Right renal cortex interstitium (tissue), 3 donors: ENCODE measurements around the gene RAB3C. TPM values are rescaled to one million over a fixed set of nuclear protein-coding genes. Genes with fewer than 3 reads are reported as not detected.

ENCODE experiments used
- DNase-seq, 3 donors: peaks; one replicate each; pipeline ENCODE4 v3.0.0-alpha.2; 2013; ENCODE audit warnings: low read depth in 3 of 3, low spot score in 2 of 3
- polyA plus RNA-seq, 3 donors: library from polyadenylated mRNA; unstranded; fragments of 120-200 nt; gene quantifications; one replicate each; pipeline ENCODE4 v1.2.1, GENCODE V29; 2013; ENCODE audit not compliant: insufficient read length in 3 of 3

RAB3C gene
- polyA plus RNA-seq, 3 donors = 1.9 to 4.8 (median 2.2) TPM

DNA sequence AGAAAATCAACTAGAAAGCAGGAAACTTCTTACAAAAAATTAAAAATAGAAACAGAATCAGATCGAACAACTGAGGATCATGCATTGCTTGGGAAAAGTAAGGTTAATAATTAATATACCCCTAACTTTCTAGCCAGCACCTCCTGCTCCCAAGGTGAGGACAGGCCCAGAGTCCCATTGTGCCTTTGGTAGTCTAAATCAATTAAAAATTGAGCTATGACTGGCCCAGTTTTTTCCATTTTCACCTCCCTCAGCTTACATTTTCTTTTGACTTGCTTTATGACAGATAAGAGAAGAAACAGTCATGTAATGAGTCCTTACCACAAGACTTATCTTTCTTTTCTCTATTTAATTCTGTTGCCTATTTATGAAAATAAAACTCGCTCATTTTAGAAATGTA lies 182.2 kb downstream of the RAB3C start:
- no peak for DNase-seq

DNA sequence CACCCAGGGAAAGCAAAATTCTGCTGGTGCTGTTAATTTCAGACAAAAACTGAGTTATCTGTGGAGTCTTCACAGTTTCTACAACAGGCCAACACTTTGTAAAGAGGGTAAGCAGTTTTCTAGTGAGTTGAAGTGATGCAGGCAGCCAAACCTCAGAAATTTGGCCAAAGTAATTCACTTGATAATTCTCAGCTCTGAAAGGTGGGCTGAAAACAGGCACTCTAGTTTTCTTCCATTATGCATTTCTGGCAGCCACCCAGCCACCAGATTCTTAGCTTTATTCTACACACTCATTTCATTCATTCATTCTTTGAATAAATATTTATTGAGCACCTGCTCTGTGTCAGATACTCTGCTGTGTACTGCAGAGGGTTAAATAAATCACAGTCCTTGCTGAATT lies 184.2 kb downstream of the RAB3C start:
- DNase-seq = no peak

GRCh38 chr5:58770136-58770535 lies 187.3 kb downstream of the RAB3C start:
- DNase-seq = no peak

GRCh38 chr5:58771796-58772195 lies 188.9 kb downstream of the RAB3C start:
- DNase-seq = no peak

GRCh38 chr5:58773744-58774441 lies 191.0 kb downstream of the RAB3C start:
- DNase-seq = no peak

DNA sequence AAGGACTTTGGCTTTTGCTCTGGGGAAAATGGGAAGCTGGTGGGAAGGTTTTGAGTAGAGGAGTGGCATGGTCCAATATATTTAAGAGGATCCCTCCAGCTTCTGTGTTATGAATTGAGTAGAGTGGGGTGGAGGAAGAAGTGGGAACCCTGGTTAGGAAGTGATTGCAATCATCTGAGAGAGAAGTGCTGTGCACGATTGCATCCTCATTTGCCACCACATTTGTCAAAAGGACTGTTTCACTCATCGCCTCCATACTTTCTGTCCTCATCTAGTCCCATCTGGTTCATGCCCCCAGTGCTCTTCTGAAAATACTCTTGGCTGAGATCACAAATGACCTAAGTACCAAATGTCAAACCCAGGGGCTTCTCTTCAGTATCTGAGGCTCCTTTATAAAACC lies 192.1 kb downstream of the RAB3C start:
- DNase-seq = no peak

DNA sequence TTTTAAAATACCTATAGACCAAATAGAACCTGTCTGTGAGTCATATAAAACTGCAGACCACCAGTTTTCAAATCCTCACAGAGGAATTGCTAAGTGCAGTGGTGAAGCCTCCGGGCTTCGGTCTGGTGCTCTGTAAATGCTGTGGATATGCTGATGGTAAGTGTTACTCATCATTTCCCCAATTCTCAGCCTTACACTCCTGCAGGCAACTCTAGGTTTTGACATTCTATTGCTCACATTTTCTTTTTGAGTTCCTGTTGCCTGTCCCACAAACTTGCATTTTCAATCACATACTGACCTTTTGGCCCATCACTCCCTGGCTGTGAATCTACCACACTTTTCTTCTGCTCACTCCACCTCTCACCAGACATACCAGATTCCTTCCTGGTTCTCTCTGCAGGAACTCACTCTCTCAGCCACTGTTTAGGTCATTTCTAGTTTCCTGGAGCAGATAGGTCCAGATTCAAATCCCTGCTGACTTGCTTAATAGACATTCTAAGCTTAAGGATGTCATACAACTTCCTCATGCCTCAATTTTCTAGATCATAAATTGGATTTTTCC lies 192.9 kb downstream of the RAB3C start:
- DNase-seq = no peak

GRCh38 chr5:58776559-58776958 lies 193.7 kb downstream of the RAB3C start:
- DNase-seq = no peak

GRCh38 chr5:58778888-58779287 lies 196.0 kb downstream of the RAB3C start:
- no peak for DNase-seq

DNA sequence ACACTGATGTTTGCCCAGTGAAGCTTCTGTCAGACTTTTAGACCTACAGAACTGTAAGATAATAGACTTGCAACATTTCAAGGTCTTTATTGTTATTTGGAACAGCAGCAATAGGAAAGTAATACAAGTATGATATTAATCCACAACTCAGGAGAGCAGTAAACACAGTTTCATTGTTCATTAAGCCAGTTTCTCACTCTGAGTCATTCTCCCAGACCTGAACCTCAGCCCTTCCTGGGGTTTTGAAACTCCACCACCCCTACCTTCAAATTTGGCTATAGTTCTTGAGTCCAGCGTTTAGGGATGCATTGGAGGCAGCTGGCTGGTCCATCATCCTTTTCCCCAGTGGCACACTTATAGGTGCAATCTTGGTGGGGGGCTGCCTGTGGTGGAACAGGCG lies 203.2 kb downstream of the RAB3C start:
- no peak for DNase-seq

DNA sequence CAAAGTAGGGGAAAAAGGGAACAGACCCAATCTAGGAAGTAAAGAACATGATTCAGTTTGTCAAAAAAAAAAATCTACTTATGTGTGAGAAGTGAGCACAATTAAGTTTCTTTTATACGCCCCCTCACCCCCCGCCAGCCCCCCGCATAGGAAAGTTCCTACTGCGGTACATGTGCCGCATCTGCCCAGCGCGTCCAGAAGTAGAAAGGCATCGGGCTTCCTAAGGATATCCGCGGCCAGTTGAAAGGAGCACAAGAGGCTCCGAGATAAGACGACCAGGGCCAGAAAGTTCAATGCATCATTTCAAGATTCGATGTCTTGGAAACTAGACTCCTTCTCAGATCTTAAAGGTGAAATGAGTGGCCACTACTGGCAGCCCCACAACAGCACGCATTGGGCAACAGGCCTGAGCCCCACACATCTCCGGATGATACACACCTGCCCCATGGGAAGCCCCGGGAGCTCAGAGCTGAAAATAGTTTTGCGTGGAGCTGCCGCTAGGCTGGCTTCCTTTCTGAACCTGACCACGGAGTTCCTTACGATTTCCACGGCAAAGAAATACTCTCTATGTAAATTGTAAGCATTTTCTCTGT lies 203.9 kb downstream of the RAB3C start:
- DNase-seq = no peak

GRCh38 chr5:58787987-58788386 lies 205.1 kb downstream of the RAB3C start:
- DNase-seq = no peak

- no peak for DNase-seq
Observed at GRCh38 chr5:58793888-58794657, 211.2 kb downstream of the RAB3C start.

GRCh38 chr5:58794875-58795274 lies 212.0 kb downstream of the RAB3C start:
- DNase-seq = no peak

DNA sequence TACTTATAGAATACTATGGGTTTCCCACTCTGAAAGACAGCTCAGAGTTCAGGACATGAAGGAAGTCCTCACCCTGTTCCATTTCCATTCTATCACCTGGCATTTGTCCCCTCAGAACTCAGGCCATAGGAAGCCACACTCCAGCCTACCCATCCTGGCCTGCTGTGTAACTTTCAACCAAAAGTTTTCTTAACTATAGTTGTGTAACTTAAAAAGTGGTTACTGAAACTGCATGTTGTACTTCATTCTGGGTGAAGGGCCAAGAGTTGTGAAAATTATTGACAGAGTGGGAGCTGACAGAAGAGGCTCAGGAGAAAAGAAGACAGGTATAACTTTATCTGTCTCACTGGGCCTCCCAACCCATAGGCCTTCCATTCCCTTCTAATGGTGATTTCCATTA lies 212.5 kb downstream of the RAB3C start:
- DNase-seq = no peak

DNA sequence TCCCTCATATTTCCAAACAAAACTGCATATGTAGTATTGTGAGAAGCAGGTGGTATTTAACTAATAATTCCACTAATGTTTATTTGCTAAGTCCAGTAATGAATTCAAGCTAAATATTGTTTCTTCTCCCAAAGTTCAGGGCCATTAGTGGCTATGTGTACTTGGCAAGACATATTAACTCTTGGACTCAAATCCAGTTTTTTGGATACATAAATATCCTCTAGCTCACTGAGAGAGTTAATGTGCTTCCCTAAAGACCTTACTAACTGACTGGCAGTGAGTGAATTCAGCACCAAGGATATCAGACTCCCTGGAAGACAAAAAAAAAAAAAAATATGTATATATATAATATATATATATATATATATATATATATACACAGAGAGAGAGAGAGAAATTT lies 214.1 kb downstream of the RAB3C start:
- no peak for DNase-seq

DNA sequence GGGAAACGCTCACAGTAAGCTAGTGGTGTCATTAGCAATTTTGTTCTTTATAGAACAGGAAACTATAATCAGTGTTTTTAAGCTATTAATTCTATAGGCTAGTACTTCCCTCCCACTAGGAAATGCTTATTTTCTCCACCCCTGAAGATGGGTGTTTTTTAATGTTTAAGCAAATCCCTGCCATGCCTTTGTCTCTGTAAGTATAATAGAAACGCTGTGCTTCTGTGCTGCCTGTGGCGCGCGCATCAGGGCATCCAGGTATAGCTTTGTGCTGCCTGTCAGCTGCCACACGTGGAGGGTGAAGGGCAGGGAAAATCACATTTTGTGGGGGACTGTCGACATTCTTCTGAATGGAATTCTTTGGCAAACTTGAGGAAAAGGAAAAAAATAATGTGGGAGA lies 217.5 kb downstream of the RAB3C start:
- DNase-seq = no peak

- DNase-seq = no peak
Observed at GRCh38 chr5:58800861-58801540, 218.1 kb downstream of the RAB3C start.

GRCh38 chr5:58803056-58803455 lies 220.2 kb downstream of the RAB3C start:
- no peak for DNase-seq

GRCh38 chr5:58804291-58804690 lies 221.4 kb downstream of the RAB3C start:
- DNase-seq = no peak

DNA sequence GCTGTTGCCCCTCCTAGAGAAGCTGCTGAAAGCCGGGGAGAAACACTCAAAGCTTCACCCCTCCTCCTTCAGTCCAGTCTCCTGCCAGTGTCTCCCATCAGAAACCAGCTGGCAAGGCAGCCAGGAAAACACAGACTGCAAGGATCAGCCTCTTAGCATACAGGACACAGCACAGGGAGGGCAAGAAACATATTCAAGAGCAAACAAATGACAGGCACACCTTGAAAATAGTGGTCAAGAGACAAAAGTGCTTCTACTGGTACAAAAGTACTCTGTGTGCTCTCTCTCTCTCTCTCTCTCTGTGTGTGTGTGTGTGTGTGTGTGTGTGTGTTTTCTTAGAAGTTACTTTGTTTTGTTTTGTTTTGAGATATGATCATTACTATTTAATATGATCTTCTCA lies 227.2 kb downstream of the RAB3C start:
- no peak for DNase-seq
